GM21737 (cell line): ENCODE data around the gene FBXO36.
"Not testable (repeated sequence)": the region's sequence is repeated elsewhere in the genome, so short reads cannot be mapped to it uniquely, and the experiment has no call there.

Experiments
- ATAC-seq: cut with Tn5 transposase; IDR thresholded peaks from one replicate; pipeline ENCODE4 v1.9.1; 2021; ENCODE audit warnings: mild to moderate bottlenecking, moderate library complexity; ENCODE audit not compliant: unreplicated experiment

FBXO36 gene

DNA sequence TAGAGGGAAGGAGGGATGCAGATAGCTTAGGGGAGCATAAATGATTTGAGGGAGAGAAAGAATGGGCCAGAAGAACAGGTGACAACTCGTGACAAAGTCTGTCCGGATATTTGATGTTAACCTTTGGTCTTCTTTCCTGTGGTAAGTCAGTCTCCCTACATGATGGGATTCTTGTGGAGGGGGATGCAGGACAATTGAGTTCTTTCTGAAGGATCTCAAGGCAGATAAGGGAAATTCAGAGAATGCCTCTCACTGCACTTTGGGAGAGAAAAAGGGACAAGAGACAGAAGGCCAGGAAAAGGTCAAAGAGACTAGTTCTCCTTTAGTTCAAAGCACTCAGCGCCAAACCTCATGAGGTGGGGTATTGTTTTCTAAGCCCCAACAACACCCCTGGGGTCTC, 34.2 kb downstream of the FBXO36 start:
- ATAC-seq, result no peak

DNA sequence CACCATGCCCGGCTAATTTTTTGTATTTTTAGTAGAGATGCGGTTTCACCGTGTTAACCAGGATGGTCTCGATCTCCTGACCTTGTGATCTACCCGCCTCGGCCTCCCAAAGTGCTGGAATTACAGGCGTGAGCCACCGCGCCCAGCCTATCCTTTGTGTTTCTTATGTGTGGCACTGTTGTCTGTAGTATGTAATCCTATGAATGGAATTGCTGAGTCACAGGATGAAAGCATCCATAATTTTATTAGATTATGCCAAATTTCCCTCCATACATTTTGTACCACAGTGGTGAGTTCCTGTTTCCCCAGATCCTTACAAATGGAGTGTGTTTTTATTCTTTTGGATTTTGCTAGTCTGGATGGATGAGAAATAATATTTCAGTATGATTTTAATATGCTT, 41.3 kb downstream of the FBXO36 start:
- ATAC-seq, result not testable (repeated sequence)

DNA sequence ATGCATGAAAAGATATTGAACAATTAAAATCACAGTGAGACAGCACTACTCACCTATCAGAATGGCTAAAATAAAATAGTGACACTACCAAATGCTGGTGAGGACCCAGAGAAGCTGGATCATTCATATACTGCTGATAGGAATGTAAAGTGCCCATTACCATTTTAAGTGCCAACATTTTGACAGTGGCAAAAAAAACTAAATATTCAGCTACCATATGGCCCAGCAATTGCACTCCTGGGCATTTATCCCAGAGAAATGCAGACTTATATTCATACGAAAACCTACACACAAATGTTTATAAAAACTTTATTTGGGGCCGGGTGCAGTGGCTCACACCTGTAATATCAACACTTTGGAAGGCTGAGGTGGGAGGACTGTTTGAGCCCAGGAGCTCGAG, 47.6 kb downstream of the FBXO36 start:
- ATAC-seq, result no peak

DNA sequence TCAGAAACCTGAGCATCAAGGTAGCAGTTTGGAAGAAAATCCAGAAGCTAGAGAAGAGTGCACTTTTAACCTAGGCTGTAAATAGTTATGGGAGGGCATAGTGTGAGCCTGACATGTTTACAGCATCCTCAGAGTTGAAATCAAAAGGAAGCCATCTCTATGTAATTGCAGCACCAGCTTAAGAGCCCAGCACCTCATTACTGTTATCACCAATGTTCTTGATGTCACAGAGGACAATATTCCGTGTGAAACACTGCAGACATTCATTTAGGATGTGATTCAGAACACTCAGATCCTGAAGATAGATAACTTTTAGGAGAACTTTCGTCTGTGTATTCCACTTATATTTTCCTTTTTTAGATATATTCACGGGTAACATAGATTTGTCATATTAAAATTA, 48.1 kb downstream of the FBXO36 start:
- ATAC-seq, result no peak

DNA sequence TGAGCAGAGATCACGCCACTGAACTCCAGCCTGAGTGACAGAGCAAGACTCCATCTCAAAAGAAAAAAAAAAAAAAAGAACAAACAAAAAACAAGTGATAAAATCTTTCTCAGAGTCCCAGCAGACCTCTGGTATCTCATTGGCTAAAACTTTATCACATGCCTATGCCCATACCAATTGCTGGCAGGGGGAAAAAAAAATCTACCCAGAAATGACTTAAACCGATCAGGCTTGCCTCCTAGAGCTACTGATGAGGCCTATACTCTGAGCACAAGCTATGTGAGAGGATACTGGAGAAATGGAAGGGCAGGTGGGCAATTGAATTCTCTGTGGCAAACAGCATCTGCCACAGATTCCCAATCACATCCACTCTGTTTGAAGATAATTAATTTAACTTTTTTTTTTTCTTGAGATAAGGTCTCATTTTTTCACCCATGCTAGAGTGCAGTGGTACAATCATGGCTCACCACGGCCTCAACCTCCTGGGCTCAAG, 49.0 kb downstream of the FBXO36 start:
- no peak for ATAC-seq

DNA sequence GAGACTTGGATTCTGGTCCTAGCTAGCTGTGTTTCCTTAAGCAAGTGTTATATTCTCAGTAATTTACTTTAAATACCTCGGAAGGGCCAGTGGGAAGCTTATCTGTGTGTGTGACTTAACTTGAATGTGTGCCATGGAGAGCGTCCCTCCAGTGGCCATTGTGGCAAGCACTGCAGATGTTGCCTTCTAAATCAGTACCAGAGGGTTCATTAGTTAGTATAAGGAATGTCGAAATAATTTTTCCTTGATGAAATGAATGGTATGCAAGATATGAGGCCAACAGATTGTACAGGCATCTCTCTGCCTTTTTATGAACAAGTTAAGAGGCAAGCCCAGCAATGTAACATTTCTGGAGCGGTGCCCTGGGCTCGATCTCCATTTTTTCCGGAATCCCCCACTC, 52.0 kb downstream of the FBXO36 start:
- no peak for ATAC-seq

DNA sequence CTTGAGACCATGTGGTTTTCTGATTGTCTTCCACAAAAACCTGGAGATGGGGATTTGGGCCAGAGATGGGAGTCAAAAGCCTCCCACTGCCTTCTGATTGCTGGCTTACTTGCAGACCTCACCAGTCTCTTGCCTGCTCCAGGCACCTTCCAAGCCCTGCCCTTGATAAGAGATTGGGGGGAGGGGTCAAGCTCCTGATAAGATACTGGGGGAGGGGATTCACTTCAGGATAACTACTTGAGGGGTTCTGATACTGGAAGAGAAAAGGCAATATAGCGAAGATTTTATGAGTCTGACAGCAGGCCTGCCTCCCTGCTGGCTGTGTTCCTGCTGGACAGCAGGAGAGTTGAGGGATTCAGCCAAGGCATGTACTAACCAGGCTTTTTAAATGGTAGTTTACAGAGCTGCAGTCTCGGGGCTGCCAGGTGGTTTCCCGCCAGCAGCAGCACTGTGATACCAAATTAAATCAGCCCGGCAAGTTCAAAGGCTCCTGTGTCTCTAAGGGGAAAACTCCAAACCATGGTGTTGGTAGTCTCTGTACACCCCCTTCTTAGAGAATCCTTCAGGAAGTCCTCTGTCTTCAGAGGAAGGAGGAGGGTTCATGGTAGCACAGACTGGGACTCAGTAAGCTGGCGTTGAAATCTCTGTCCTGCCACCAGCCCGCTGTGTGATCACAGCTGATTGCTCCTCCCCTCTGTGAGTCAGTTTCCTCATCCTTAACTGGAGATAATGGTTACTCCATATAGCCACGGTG, 58.3 kb downstream of the FBXO36 start:
- no peak for ATAC-seq

DNA sequence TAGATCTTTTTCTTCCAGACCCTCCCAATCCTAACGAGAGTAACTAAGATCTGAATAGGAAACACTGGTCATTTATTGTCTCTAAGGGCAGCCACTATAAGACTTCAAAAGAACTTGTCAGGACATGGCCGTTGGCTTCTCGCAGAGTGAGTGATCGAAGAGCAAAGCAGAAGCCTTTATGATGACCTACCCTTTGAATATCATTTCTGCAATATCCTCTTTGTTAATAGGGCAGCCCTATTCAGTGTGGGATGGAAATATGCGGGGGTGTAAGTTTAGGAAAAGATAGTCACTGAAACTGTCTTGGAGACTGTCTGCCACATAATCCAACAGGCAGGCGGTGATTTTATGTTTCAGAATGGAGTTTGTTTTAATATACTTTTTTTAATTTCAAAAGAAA, 70.9 kb downstream of the FBXO36 start:
- ATAC-seq, result no peak

DNA sequence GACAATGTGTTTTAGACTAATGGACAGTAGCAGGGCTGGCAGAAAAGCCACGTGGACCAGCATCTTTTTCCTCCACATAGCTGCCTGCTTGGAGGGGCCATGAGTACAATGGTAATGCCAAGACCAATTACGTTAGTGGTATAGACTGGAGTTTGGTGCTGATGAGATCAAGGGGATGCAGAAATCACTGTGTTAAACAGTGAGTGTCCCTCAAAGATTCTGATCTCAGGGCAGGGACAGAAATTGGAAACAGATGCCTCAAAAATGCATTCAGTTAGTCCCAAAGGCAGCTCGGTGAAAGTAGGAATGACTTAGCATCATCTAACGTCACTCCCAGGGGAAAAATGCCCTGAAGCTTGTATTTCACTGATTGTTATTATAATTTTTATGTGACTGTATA, 74.0 kb downstream of the FBXO36 start:
- no peak for ATAC-seq

DNA sequence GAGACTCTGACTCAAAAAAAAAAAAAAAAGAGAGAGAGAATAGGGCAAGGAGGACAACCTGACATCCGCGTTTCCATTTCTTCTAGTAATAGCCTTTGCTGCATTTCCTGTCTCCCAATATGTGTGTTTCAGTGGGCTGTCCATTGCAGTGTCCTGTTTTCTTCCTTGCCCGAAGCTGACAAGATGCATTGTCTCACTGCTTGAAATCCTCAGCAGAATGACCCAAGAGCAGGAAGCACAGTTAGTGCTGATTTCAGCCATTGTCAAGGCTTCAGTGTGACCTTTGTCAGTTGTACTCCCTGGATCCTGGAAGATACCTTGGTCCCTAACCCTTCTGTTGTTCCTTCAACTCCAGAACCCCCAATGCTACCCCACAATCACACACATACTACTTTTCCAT, 75.3 kb downstream of the FBXO36 start:
- no peak for ATAC-seq

DNA sequence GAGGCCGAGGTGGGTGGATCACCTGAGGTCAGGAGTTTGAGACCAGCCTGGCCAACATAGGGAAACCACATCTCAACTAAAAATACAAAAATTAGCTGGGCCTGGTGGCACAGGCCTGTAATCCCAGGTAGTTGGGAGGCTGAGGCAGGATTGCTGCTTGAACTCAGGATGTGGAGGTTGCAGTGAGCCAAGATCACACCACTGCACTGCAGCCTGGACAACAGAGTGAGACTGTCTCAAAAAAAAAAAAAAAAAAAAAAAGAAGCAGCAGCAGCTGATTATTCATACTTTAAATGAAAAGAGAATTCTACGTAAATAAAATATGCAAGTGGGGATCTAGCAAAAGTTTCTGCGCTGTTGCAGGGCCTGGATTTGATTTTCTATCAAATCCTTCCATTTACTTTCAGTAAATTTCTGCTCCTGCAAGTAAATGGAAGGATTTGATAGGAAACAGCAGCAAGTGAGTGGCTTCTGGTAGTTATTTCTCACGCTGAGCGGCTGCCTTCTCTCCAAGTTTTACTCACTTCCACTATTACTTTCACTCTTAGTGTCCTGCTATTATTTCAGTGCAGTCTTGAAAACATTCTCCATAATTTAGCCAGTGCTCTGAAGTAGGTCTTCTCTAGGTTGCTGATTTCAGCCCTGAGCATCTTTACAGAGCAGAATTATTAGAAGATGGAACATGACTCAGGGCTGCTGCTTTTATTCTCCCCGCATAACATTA, 78.0 kb downstream of the FBXO36 start:
- peak; percentile 75 for ATAC-seq

DNA sequence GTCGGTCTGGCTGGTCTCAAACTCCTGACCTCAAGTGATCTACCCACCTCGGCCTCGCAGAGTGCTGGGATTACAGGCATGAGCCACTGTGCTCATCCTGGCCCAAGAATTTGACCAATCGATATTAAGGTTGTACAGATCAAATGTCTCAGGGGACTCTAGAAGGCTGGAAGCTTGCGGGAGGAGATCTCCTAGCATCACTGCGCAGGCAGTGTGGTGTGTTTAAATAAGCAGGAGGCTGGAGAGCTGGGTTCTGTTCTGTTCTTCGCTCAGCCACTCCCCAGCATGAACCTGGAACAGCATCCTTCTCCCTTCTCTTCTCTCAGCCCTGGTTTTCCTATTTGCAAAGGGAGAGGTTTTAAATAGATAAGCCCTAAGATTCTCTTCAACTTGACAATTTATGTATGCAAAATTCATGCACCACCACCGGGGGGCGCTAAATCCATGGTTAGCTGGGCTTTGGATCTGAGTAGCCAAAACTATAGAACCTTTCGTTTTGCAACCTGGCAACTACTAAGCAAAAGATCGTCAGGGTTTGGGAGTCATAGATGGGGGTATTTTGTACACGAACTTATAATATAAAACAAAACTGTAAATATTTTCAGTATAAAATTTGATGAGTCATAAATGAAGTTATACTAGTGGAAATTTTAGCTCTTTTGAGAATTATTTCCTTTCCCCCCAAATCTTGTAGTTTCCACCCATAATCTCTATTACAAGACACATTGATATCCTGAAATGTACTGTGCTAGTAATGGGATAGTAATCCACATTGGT, 85.8 kb downstream of the FBXO36 start:
- ATAC-seq, result no peak

DNA sequence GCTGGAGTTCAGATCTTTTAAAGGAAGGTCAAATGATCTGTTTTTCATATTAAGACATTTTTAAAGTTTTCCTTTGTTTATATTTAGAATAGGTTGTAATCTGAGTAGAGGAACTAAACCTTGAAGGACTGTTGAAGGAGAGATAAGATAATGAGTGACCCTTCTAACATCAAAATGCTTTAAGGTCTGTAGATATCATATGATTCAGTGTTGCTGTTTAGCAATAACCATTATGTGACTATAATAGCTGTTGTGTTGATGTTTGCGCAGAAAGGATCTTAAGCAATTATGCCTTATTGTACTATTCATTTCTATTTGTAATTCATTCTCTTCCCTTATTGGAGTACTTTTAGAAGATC, 86.4 kb downstream of the FBXO36 start:
- ATAC-seq, result no peak

DNA sequence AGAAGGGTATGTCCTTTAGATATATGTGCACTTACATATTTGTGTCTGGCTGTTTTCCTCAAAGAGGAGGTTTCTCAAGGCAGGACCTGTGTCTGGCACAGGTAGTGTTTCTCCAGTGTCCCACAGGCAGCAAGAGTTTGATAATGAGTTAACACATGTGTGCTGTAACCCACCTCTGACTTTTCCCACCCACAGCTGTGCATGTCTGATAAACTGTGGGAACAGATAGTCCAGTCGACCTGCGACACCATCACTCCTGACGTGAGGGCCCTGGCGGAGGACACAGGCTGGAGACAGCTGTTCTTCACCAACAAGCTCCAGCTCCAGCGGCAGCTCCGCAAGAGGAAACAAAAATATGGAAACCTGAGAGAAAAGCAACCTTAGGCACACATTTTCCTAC, 88.2 kb downstream of the FBXO36 start:
- no peak for ATAC-seq

DNA sequence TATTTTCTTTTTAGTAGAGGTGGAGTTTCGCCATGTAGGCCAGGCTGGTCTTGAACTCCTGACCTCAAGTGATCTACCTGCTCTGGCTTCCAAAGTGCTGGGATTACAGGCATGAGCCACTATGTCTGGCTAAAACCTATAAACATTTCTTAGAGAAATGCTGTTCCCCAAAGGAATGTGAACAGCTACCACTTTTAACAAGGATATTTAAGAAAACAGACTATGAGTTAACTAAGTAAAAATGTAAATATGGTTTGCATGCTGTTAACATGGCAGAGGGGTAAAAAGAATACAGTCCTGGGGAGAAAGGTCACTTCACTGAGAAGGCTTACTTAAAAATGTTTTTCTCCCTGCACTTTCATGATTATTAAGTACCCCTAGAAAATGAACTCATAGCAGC, 89.3 kb downstream of the FBXO36 start:
- no peak for ATAC-seq

DNA sequence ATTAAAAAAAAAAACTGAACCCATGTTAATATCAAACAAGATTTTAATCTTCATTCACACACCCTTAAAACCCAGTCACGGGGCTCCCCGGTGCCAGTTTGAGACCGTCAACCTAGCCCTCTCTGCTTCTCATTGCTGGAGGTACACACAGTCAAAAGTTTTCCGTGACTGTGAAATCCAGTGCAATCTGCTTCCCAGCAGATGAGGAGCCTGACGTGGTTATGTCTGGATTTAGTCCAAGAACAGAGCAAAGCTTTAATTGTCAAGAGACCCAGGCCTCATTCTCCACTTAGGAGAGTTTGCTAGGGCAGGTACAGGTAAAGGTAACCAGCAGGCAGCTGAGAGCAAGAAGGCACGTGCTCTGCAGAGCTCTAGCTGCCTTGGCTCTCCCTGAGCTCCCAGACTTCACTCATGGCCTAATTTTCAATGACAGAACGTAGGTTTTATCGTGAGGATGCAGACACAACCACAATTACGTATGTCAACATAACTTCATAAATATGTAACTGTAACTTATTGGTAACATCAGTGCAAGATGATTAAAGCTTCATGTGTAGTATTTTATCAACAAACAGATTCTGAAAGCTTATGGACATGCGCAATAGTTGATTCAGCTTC, 90.1 kb downstream of the FBXO36 start:
- ATAC-seq, result no peak

DNA sequence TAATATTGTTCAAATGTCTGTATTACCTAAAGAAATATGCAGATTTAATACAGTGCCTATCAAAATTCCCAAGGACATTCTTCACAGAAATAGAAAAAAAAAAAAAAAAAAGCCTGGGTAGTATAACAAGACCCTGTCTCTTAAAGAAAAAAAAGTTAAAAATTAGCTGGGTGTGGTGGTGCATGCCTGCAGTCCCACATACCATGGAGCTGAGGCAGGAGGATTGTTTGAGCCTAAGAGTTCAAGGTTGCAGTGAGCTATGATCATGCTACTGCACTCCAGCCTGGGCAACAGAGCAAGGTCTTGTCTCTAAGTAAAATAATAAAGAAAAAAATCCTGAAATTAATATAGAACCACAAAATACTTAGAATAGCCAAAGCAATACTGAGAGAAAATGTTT, 94.5 kb downstream of the FBXO36 start:
- ATAC-seq, result no peak

DNA sequence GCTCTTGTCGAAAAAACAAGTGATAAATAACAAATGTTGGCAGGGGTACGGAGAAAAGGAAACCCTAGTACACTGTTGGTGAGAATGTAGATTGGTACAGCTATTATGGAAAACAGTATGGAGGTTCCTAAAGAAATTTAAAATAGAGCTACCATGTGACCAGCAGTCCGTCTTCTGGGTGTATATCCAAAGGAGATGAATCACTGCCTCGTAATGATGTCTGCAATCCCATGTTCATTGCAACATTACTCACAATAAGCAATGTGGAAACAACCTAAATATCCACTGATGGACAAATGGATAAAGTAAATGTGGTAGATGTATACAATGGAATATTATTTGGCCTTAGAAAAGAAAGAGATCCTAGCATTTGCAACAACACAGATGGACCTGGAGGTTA, 95.8 kb downstream of the FBXO36 start:
- no peak for ATAC-seq

DNA sequence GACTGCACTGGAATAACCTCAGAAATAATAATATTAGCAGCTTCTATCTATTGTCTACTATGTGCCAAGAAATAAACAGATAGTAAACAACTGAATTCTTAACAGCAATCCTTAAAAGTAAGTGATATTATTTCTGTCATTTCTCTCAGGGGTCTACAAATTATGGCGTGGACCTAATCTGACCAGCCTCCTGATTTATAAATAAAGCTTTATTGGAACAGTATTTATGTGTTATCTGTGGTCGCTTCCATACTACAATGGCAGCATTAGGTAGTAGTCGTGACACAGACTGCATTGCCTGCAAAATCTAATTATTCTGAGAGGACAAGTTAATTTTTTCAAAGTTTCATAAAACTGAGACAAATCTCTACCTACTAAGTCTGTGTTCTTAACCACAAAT, 97.4 kb downstream of the FBXO36 start:
- ATAC-seq, result no peak

DNA sequence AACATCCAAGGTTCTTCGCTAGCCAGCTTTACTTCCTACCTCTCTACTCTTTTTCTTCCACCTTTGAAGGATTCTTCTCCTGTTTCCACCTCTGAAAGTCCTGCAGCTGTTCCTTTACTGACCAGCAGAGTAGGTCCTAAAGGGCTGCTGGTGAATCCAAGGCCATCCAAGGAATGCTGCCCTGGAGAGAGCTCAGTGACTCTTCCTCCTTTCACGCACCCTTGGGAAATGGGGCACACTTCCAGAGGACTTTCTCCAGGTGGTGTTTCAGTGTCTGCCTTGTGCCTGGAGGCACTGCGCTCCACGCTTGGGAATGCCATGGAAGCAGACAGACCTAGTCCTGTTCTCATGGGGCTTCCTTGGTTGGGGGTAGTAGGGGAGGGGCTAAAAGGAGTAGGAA, 101.0 kb downstream of the FBXO36 start:
- no peak for ATAC-seq

DNA sequence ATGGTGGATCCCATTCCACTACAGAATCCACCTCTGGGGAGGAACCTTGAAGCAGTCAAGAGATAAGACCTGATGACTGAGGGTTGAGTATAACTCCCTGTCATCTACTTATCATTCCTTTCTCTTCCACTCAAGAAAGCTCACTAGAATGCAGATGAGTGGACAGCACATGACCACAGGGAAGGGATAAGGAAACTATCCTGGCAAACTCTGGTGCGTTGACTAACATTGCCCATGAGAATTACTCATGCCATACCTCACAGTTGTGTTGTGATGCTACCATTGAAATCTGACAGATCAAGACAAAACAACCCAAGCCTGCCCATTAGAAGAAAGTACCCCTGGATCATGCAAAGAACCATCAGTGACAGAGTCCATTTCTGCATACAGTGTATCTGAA, 119.9 kb downstream of the FBXO36 start:
- ATAC-seq, result no peak
